ENCODE measurements around the gene TIMM13. TPM values are rescaled to one million over a fixed set of nuclear protein-coding genes. Genes with fewer than 3 reads are reported as not detected.
A peak's percentile ranks its signal among the peaks of the same experiment; 100 is the strongest.

Gene TIMM13
- total and polyA plus RNA-seq, 9 of the 15 experiments (the other 6 are each of a cell fraction or from before 2014, with no cell fraction given), result 17.6 to 215 (median 71.8) TPM

DNA sequence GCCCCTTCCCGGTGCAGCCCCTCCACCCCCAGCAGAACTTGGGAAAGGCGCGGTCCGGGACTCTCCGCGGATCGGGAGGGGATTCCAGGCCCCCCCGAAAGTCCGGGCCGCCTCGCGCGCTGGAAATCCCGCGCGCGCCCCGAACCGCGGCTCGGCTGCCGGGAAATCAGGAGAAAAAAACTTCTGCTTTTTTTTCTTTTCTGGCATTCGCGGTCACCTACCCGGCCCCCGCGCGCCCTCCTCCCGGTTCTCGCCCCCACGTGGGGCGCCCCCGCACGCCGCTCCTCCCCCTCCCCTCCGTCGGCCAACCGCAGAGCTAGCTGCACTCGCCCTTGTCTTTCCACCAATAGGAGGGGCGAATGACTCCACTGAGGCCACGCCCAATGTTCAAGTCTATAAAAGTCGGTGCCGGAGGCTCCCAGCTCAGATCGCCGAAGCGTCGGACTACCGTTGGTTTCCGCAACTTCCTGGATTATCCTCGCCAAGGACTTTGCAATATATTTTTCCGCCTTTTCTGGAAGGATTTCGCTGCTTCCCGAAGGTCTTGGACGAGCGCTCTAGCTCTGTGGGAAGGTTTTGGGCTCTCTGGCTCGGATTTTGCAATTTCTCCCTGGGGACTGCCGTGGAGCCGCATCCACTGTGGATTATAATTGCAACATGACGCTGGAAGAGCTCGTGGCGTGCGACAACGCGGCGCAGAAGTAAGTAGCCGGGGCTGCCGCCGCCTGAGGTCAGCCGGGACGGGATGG, 48.5 kb upstream of the TIMM13 start, which contains the start of gene GADD45B (continued):
- TF ChIP-seq ZNF77 (CRISPR knock-in tag; IDR thresholded peaks at IDR 0.05), result no peak
- TF ChIP-seq RCOR1 (IDR thresholded peaks at IDR 0.05; ENCODE audit: borderline replicate concordance in 1 of 2, low read depth in 2 of 2, low read length in 2 of 2), result no peak
- TF ChIP-seq, protein P1, sequence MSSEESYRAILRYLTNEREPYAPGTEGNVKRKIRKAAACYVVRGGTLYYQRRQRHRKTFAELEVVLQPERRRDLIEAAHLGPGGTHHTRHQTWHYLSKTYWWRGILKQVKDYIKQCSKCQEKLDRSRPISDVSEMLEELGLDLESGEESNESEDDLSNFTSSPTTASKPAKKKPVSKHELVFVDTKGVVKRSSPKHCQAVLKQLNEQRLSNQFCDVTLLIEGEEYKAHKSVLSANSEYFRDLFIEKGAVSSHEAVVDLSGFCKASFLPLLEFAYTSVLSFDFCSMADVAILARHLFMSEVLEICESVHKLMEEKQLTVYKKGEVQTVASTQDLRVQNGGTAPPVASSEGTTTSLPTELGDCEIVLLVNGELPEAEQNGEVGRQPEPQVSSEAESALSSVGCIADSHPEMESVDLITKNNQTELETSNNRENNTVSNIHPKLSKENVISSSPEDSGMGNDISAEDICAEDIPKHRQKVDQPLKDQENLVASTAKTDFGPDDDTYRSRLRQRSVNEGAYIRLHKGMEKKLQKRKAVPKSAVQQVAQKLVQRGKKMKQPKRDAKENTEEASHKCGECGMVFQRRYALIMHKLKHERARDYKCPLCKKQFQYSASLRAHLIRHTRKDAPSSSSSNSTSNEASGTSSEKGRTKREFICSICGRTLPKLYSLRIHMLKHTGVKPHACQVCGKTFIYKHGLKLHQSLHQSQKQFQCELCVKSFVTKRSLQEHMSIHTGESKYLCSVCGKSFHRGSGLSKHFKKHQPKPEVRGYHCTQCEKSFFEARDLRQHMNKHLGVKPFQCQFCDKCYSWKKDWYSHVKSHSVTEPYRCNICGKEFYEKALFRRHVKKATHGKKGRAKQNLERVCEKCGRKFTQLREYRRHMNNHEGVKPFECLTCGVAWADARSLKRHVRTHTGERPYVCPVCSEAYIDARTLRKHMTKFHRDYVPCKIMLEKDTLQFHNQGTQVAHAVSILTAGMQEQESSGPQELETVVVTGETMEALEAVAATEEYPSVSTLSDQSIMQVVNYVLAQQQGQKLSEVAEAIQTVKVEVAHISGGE (CRISPR knock-in tag; IDR thresholded peaks at IDR 0.05), result no peak
- TF ChIP-seq HNRNPK (IDR thresholded peaks at IDR 0.05; ENCODE audit: low read depth, low read length, poor library complexity, severe bottlenecking), result no peak
- peak; percentile 95 for TF ChIP-seq GTF2F1 (IDR thresholded peaks at IDR 0.05; ENCODE audit: low read depth, low read length)
- TF ChIP-seq TGIF2 (CRISPR knock-in tag; IDR thresholded peaks at IDR 0.05), result no peak
- TF ChIP-seq ZNF785 (CRISPR knock-in tag; IDR thresholded peaks at IDR 0.05), result no peak
- no peak for TF ChIP-seq RFX5 (IDR thresholded peaks at IDR 0.05; ENCODE audit: low read depth, low read length)
- no peak for TF ChIP-seq ZNF143 (CRISPR knock-in tag; IDR thresholded peaks at IDR 0.05)
- TF ChIP-seq, protein P2, sequence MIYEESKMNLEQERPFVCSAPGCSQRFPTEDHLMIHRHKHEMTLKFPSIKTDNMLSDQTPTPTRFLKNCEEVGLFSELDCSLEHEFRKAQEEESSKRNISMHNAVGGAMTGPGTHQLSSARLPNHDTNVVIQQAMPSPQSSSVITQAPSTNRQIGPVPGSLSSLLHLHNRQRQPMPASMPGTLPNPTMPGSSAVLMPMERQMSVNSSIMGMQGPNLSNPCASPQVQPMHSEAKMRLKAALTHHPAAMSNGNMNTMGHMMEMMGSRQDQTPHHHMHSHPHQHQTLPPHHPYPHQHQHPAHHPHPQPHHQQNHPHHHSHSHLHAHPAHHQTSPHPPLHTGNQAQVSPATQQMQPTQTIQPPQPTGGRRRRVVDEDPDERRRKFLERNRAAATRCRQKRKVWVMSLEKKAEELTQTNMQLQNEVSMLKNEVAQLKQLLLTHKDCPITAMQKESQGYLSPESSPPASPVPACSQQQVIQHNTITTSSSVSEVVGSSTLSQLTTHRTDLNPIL (CRISPR knock-in tag; IDR thresholded peaks at IDR 0.05), result no peak
- TF ChIP-seq CBX2 (IDR thresholded peaks at IDR 0.05; ENCODE audit: insufficient read depth, low read length, poor library complexity, severe bottlenecking), result no peak
- TF ChIP-seq, protein P3, sequence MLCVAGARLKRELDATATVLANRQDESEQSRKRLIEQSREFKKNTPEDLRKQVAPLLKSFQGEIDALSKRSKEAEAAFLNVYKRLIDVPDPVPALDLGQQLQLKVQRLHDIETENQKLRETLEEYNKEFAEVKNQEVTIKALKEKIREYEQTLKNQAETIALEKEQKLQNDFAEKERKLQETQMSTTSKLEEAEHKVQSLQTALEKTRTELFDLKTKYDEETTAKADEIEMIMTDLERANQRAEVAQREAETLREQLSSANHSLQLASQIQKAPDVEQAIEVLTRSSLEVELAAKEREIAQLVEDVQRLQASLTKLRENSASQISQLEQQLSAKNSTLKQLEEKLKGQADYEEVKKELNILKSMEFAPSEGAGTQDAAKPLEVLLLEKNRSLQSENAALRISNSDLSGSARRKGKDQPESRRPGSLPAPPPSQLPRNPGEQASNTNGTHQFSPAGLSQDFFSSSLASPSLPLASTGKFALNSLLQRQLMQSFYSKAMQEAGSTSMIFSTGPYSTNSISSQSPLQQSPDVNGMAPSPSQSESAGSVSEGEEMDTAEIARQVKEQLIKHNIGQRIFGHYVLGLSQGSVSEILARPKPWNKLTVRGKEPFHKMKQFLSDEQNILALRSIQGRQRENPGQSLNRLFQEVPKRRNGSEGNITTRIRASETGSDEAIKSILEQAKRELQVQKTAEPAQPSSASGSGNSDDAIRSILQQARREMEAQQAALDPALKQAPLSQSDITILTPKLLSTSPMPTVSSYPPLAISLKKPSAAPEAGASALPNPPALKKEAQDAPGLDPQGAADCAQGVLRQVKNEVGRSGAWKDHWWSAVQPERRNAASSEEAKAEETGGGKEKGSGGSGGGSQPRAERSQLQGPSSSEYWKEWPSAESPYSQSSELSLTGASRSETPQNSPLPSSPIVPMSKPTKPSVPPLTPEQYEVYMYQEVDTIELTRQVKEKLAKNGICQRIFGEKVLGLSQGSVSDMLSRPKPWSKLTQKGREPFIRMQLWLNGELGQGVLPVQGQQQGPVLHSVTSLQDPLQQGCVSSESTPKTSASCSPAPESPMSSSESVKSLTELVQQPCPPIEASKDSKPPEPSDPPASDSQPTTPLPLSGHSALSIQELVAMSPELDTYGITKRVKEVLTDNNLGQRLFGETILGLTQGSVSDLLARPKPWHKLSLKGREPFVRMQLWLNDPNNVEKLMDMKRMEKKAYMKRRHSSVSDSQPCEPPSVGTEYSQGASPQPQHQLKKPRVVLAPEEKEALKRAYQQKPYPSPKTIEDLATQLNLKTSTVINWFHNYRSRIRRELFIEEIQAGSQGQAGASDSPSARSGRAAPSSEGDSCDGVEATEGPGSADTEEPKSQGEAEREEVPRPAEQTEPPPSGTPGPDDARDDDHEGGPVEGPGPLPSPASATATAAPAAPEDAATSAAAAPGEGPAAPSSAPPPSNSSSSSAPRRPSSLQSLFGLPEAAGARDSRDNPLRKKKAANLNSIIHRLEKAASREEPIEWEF (CRISPR knock-in tag; IDR thresholded peaks at IDR 0.05), result no peak
- TF ChIP-seq ZNF121 (CRISPR knock-in tag; conservative IDR thresholded peaks at IDR 0.05), result no peak
- TF ChIP-seq SMARCE1 (IDR thresholded peaks at IDR 0.05), result no peak
- TF ChIP-seq, protein P4, sequence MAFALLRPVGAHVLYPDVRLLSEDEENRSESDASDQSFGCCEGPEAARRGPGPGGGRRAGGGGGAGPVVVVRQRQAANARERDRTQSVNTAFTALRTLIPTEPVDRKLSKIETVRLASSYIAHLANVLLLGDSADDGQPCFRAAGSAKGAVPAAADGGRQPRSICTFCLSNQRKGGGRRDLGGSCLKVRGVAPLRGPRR (CRISPR knock-in tag; IDR thresholded peaks at IDR 0.05), result no peak
- TF ChIP-seq MBD2 (IDR thresholded peaks at IDR 0.05; ENCODE audit: borderline replicate concordance, low read depth), result peak; percentile 72; the same call in 1 of the 2 replicates

Measured in K562 (cell line).